Activated T-cell treated with anti-CD3 and anti-CD28 coated beads, Interleukin-2, amount 50 U/mL, for 24 hours (primary cell): ENCODE data around the gene AMFR.
A peak's percentile ranks its signal among the peaks of the same experiment; 100 is the strongest.

Experiments
- DNase-seq: peaks from one replicate; pipeline ENCODE4 v3.0.0-alpha.2; 2020
- H3K27ac Mint-ChIP-seq: 2 replicates; pipeline ENCODE4 v1.8.0; 2020; ENCODE audit warnings: mild to moderate bottlenecking, mixed read lengths
- H3K27me3 Mint-ChIP-seq: 2 replicates; pipeline ENCODE4 v1.8.0; 2020; ENCODE audit warnings: mixed read lengths
- H3K36me3 Mint-ChIP-seq: 2 replicates; pipeline ENCODE4 v1.8.0; 2020; ENCODE audit warnings: low read depth, mixed read lengths
- H3K4me1 Mint-ChIP-seq: 2 replicates; pipeline ENCODE4 v1.8.0; 2020; ENCODE audit warnings: low read depth, mixed read lengths
- H3K4me3 Mint-ChIP-seq: 2 replicates; pipeline ENCODE4 v1.8.0; 2020; ENCODE audit warnings: mild to moderate bottlenecking, moderate library complexity, mixed read lengths
- H3K9me3 Mint-ChIP-seq: 2 replicates; pipeline ENCODE4 v1.8.0; 2020; ENCODE audit warnings: mixed read lengths

Gene AMFR

DNA sequence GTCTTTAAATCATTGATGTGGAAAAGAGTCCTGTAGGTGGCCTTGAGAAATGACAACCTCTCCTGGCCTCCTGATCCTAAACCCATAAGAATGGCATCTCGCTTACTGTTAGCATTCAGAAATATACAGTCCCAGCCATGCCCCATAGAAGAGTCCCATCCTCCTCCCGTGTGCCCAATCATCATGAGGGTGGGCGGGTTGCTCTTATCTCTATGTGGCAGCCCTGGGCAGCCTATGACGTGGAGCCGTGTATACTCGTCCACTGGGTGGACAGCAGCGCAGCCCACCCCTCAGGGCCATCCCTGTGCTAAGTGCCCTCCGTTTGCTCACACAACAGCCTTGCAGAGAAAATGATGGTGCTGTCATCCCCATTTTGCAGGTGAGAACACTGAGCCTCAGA lies 105.3 kb downstream of the AMFR start:
- H3K4me3 Mint-ChIP-seq: no peak overlapping the region
- DNase-seq: no peak
- H3K27me3 Mint-ChIP-seq: peaks cover 5% of the 10 kb centered on the region
- peaks cover 7% of the 10 kb centered on the region for H3K4me1 Mint-ChIP-seq
- H3K27ac Mint-ChIP-seq: no peak overlapping the region
- no peaks in the 10 kb centered on the region for H3K9me3 Mint-ChIP-seq
- no peaks in the 10 kb centered on the region for H3K36me3 Mint-ChIP-seq

- Mint-ChIP-seq H3K27me3 (peaks cover 5% of the 10 kb centered on the region), H3K36me3 (no peaks in the 10 kb centered on the region), H3K4me1 (peaks cover 7% of the 10 kb centered on the region), H3K27ac (no peak overlapping the region), H3K4me3 (no peak overlapping the region), H3K9me3 (no peaks in the 10 kb centered on the region)
- DNase-seq: no peak
Observed at GRCh38 chr16:56319376-56319775, 106.0 kb downstream of the AMFR start.

GRCh38 chr16:56318827-56319140 lies 106.6 kb downstream of the AMFR start:
- H3K27ac Mint-ChIP-seq: no peak overlapping the region

DNA sequence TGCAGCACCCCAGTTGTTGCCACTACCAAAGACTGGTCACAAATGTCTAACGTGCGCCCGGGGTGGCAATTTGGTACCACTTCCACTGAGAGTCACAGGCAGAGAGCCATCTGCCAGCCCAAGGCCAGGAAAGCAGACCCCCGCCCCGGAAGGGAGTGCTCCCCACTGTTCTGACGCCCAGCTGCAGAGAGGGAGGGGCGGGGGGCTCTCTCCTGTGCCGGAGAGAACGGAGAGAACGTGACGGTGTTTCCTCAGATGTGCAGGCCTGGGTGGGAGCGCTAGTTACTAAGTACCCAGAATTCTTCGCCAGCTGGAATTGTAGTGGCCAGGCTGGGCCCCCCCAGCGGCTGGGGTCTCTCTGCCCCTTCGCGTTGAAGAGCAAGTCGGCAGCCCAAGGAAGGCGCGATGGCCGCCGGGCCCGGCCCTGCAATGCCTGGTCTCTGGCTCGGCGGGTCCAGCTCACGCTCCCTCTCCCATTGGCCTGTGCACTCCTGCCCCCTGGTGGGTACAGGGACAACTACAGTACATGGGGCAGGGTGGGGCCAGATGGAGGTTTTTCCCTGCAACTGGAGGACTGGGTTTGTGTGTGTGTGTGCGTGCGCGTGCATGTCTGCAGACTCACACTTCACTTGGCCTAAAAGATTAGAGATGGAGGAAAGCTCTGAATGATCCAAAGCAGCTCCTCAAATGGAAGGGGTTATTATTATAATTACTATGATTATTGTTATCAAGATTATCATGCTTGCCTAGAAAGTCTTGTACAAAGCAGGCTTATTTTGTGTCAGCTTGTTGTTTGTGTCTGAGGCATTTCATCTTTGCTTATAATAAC lies 107.1 kb downstream of the AMFR start:
- Mint-ChIP-seq H3K27me3 (peaks cover 5% of the 10 kb centered on the region), H3K9me3 (no peaks in the 10 kb centered on the region), H3K4me1 (peaks cover 7% of the 10 kb centered on the region), H3K27ac (no peak overlapping the region), H3K36me3 (no peaks in the 10 kb centered on the region), H3K4me3 (peak overlapping the region; percentile 31)
- DNase-seq: peak; percentile 88

More at GRCh38 chr16:56318827-56319140, 106.6 kb downstream of the AMFR start:
- Mint-ChIP-seq H3K27me3 (peaks cover 5% of the 10 kb centered on the region), H3K36me3 (no peaks in the 10 kb centered on the region), H3K9me3 (no peaks in the 10 kb centered on the region), H3K4me1 (peaks cover 7% of the 10 kb centered on the region), H3K4me3 (no peak overlapping the region)
- DNase-seq: no peak

GRCh38 chr16:56316545-56316944 lies 108.8 kb downstream of the AMFR start:
- Mint-ChIP-seq H3K36me3 (no peaks in the 10 kb centered on the region), H3K27me3 (peaks cover 5% of the 10 kb centered on the region), H3K9me3 (no peaks in the 10 kb centered on the region), H3K27ac (no peak overlapping the region), H3K4me1 (peaks cover 7% of the 10 kb centered on the region), H3K4me3 (no peak overlapping the region)
- DNase-seq: no peak

GRCh38 chr16:56315955-56316354 lies 109.4 kb downstream of the AMFR start:
- Mint-ChIP-seq H3K4me3 (no peak overlapping the region), H3K27ac (no peak overlapping the region), H3K4me1 (peaks cover 8% of the 10 kb centered on the region), H3K9me3 (no peaks in the 10 kb centered on the region), H3K27me3 (peaks cover 5% of the 10 kb centered on the region), H3K36me3 (no peaks in the 10 kb centered on the region)
- DNase-seq: no peak

DNA sequence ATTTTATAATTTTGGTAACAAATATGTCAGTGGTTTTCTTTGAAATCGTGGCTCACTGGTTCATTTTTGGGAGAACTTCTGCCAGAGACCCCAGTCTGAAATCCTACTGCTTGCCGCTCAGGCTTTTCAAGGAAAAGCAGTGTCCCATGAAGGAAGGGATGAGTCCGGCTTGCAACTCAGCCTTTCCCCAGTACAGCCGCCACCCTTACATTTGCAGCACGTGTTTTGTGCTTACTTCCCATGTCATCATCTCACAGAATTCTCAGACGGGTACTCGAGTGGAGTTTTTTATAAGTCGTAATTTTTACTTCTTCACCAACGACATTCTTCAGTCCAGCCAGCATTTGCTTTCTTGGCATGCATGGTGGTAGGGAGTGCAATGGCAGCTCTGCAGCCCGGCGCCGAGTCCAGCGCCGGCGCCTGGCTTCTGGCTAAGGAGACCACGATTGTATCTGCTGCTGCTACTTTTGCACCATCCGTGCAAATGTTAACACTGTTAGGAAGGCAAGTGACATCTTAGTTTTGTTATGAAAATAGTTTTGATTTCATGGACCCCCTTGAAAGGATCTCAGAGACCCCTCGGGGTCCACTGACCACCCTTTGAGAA lies 111.0 kb downstream of the AMFR start:
- H3K36me3 Mint-ChIP-seq: no peaks in the 10 kb centered on the region
- DNase-seq: no peak
- no peak overlapping the region for H3K27ac Mint-ChIP-seq
- H3K27me3 Mint-ChIP-seq: peaks cover 5% of the 10 kb centered on the region
- no peak overlapping the region for H3K4me3 Mint-ChIP-seq
- H3K4me1 Mint-ChIP-seq: peaks cover 15% of the 10 kb centered on the region
- H3K9me3 Mint-ChIP-seq: no peaks in the 10 kb centered on the region

DNA sequence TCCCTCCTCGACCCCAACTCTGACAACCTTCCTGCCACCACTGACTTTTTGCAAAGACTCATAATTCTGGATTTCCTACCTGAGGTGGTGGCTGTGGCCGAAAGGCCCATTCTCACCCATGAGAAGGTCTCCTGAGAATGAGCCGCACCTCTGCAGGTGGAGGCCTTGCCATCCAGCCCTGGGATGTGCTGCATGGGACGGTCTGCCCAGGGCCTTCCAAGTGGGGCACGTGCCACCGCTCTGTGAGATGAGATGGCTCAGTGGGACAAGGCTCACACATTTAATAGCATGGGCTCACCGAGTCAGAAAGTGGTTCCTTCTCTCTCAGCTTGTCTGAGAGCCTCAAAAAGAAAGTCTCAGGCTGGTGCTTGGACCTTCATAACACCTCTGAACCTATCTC lies 112.8 kb downstream of the AMFR start:
- Mint-ChIP-seq H3K4me3 (no peak overlapping the region), H3K9me3 (no peaks in the 10 kb centered on the region), H3K36me3 (no peaks in the 10 kb centered on the region)

GRCh38 chr16:56312028-56312300 lies 113.4 kb downstream of the AMFR start:
- H3K27me3 Mint-ChIP-seq: no peaks in the 10 kb centered on the region
- DNase-seq: no peak
- no peak overlapping the region for H3K4me3 Mint-ChIP-seq
- no peaks in the 10 kb centered on the region for H3K36me3 Mint-ChIP-seq
- no peak overlapping the region for H3K27ac Mint-ChIP-seq
- no peaks in the 10 kb centered on the region for H3K9me3 Mint-ChIP-seq
- peaks cover 8% of the 10 kb centered on the region for H3K4me1 Mint-ChIP-seq

More for the DNA sequence above, 112.8 kb downstream of the AMFR start:
- peaks cover 10% of the 10 kb centered on the region for H3K4me1 Mint-ChIP-seq
- peaks cover 4% of the 10 kb centered on the region for H3K27me3 Mint-ChIP-seq
- no peak for DNase-seq
- H3K27ac Mint-ChIP-seq: no peak overlapping the region
